GM18909 (cell line): ENCODE data around the gene SLC10A3.

Experiments used
- ATAC-seq: cut with Tn5 transposase; IDR thresholded peaks from one replicate; pipeline ENCODE4 v1.9.1; 2021; ENCODE audit warnings: mild to moderate bottlenecking; ENCODE audit not compliant: unreplicated experiment, poor library complexity

Gene SLC10A3

DNA sequence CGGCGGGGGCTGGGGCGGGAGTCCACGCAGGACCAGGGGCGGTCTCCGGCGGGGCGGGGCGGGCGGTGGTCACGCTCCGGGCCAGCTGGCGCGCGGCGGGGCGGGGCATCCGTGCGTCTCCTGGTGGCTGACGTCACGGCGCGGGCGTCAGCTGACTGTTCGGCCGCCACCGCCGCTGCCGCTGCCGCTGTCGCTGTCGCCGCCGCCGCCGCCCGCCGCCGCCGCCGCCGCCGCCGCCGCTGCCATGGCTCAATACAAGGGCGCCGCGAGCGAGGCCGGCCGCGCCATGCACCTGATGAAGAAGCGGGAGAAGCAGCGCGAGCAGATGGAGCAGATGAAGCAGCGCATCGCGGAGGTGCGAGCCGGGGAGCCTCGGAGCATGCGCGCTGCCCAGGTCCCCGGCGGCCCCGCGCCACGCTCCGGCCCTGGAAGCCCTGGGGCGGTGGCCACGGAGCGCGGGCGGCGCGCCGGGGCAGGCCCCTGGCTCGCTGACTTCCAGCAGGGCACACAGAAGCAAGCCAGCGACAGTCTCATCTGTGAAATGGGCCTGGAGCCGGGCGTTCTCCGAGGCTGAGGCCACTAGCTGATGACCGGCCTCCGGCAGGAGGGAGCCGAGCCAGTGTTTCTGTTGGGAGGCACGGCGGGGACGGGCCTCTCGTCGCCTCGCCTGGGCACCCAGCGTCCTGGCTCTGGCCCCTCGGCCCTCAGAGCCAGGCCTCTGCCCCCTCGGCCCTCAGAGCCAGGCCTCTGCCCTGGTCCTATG lies 46.3 kb downstream of the SLC10A3 start, which contains the start of gene FAM50A:
Gene FAM50A, plus strand, starts transcription at position 150 of the 763 bp plus-strand sequence. Its CDS starts 95 bp downstream, at position 245.
- ATAC-seq: peak; percentile 74

DNA sequence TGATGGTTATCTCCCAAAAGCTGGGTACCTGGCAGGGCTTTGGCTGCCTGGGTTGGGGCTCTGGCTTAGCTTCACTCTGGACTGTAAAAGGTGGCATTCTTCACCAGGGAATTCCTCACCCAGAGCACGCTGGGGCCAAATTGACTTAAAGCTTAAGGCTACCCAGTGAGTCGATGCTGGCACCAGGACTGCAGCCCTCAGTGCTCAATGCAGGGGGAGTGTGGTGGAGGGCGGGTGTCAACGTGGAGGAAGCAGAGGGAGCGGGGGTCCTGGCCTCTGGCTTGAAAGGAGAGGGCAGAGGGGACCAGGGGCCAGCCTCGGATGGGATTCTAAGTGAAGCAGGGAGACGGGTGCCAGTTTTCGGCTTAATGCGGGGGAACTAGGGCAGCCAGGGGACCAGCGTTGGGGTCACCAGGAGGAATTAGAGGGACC lies 46.9 kb downstream of the SLC10A3 start:
- ATAC-seq: no peak

DNA sequence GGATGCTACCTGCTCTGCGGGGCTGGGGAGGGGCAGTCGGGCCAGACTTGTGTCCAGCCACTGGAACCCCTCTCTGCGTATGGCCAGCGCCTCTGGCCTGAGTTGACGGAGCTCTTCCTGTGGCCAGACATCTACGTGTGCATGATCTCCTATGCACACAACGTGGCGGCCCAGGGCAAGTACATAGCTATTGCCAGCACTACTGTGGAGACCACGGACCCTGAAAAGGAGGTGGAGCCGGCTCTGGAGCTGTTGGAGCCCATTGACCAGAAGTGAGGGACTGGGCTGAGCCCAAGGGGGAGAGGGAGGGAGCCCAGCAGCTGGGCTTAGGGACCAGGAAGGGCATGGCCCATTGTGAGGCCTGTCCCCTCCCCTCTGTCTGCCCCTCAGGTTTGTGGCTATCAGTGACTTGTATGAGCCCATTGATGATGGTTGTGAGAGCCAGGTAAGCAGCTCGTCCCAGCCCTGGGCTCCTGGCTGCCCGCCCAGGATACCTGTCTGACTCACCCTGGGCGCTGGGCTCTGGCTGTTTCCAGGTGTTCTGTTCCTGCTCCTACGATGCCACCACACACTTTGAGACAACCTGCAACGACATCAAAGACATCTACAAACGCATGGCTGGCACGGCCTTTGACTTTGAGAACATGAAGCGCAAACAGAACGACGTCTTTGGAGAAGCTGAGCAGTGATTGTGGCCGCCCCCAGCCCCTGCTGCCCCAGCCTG lies 48.3 kb downstream of the SLC10A3 start:
- no peak for ATAC-seq

DNA sequence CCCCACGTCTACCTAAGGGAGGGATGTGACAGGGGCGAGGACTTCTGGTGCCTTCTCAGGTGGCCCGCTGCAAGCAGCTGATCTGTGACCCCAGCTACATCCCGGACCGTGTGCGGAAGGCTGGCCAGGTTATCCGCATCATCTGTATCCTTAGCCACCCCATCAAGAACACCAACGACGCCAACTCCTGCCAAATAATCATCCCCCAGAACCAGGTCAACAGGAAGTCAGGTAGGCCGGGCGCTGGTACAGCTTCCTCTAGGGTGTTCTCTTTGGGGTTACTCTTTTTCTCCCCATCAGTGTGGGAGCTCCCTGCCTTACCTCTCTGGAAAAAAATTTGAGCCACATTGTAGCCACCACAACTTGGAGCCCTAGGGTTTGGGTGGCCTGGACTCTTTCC lies 48.9 kb downstream of the SLC10A3 start:
- no peak for ATAC-seq

DNA sequence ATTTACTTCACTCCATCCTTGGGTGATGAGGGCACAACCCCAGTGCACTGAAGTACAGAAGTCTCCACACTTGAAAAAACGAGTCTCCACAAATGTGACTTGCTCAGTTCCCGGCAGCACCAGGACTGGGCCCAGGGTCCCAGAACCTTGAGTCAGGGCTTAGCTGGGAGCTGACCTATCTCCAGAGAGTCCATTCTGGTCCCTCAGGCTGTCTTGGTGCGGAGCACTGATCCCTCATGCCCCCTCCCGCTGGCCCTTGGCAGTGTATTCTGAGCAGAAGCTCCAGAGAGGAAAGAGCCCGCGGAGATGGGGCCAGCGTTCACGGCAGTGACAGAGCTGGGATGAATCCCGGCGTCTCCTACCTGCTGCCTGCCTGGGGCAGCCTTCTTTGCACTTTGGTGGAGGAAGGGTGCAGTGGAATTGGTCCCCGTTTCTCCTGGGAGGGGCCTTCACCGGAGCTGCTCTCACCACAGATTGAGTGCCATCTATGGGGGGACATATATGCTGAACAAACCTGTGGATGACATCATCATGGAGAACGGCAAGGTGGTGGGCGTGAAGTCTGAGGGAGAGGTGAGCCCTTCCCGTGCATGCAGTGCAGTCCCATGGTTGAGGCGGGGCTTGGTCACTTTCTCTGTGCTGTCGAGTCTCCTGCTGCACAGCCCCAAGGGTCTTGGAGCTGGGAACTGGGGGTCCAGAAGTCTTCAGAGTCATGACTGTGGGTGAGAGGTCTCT lies 49.6 kb downstream of the SLC10A3 start:
- no peak for ATAC-seq

DNA sequence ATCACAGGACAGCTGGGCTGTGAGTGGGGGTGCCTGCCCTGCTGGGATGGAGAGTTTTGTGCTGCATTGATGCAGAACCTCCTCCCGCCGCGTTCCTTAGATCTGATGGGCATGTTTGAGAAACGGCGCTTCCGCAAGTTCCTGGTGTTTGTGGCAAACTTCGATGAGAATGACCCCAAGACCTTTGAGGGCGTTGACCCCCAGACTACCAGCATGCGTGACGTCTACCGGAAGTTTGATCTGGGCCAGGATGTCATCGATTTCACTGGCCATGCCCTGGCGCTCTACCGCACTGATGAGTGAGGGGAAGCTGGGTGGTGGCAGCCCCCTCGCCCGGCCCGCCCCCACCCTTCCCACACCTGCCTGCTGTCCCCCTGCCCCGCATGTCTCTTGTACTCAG lies 50.6 kb downstream of the SLC10A3 start:
- ATAC-seq: no peak

DNA sequence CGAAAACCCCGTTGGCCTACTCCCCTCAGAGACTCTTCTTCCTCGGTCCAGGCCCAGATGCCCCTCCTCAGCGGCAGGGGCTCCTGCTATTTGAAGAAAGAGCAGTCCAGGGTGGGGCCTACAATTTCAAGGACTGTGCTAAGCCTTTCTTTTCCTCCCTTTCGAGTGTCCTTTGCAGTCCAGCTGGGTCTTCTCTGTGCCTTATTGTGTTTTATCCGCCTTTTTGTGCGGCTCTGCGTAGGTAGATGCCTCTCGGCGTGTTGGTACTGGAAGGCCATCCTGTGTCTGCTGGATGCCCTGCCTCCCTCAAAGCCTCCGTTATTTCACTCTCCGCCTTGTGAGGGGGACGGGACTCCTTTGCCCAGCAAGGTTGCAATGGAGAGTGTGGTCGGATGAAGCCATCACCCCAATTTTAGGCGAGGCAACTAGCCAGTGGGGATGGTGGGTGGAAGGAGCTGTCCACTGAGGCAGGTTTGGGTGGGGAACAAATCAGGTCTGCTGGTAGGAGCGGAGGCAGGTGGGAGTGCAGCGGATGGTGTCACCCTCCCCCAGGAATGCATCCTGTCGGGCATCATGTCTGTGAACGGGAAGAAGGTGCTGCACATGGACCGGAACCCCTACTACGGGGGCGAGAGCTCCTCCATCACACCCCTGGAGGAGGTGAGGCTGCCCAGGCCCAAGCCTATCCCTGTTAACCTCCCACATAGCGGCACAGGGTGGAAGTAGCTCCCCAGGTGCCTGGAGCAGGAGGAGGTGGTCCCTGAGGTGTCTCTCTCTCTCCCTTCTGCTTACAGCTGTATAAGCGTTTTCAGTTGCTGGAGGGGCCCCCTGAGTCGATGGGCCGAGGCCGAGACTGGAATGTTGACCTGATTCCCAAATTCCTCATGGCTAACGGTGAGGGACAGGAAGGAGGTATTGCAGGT lies 52.2 kb downstream of the SLC10A3 start:
- no peak for ATAC-seq
